Measurements from ENCODE around the gene RBBP8NL. TPM values are rescaled to one million over a fixed set of nuclear protein-coding genes. Genes with fewer than 3 reads are reported as not detected.
A peak's percentile ranks its signal among the peaks of the same experiment; 100 is the strongest.

The RBBP8NL gene
- total and polyA plus RNA-seq, 4 donors: under 0.01 to 0.14 TPM; not detected in 2

DNA sequence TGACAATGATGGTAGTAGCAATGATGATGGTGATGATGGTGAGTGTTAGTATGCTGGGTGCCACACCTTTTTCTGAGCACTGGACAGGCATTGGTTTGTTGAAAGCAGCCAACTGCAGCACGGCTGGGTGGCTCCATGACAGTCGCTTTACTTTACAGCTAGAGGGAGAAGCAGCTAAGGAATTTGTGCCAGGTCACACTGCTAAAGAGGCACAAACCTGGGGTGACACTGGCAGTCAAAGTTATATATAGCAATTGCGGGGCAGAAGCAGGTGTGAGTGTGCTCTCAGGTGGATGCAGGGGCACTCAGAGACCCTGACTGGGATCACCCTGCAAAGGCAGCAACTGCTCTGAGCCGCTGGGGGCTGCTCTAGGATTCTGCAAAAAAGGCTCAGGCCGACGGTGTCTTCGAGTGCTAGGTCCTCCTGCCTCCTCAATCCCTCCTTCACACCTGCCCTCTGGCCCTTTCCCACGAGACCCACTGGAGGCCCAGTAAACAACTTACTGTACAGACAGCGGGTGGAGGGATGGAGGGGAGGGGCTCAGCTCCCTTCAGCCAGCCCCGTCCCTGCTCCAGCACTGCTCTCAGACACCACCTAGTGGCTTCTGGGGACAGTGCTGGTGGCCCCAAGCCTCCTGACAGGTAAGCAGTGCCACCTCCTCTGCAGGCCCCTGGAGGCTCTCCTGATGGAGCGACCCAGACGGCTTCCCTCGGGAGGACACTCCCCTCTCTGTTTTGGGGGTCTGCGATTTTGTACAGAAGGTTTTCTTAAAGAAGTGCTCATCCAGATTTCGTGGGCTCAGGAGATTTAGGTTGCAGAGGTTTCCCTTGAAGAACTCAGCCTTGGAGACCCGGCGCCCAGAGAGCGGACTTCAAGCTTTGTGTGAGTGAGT, 44.8 kb downstream of the RBBP8NL start:
- TF ChIP-seq JUND (IDR thresholded peaks at IDR 0.05) (no peak), ZBTB33 (IDR thresholded peaks at IDR 0.05) (no peak), REST (IDR thresholded peaks at IDR 0.05) (no peak), RXRA (IDR thresholded peaks at IDR 0.05) (peak in 1 of 2 donors; percentile 13), FOXA1 (IDR thresholded peaks at IDR 0.05) (no peak), ATF3 (IDR thresholded peaks at IDR 0.05) (no peak), TAF1 (conservative IDR thresholded peaks at IDR 0.05) (no peak), MAX (IDR thresholded peaks at IDR 0.05) (no peak), GABPA (IDR thresholded peaks at IDR 0.05 in 1 of 2, conservative IDR thresholded peaks at IDR 0.05 in 1 of 2) (no peak), SP1 (IDR thresholded peaks at IDR 0.05) (no peak), EGR1 (IDR thresholded peaks at IDR 0.05; ENCODE audit: low read depth in 2 of 2) (no peak), HNF4G (IDR thresholded peaks at IDR 0.05) (no peak), FOXA2 (IDR thresholded peaks at IDR 0.05) (no peak), HNF4A (conservative IDR thresholded peaks at IDR 0.05) (no peak), YY1 (IDR thresholded peaks at IDR 0.05) (no peak), RAD21 (IDR thresholded peaks at IDR 0.05) (peak; percentile 84 to 98), NR2F2 (IDR thresholded peaks at IDR 0.05) (no peak)
- TF ChIP-seq, protein P1, sequence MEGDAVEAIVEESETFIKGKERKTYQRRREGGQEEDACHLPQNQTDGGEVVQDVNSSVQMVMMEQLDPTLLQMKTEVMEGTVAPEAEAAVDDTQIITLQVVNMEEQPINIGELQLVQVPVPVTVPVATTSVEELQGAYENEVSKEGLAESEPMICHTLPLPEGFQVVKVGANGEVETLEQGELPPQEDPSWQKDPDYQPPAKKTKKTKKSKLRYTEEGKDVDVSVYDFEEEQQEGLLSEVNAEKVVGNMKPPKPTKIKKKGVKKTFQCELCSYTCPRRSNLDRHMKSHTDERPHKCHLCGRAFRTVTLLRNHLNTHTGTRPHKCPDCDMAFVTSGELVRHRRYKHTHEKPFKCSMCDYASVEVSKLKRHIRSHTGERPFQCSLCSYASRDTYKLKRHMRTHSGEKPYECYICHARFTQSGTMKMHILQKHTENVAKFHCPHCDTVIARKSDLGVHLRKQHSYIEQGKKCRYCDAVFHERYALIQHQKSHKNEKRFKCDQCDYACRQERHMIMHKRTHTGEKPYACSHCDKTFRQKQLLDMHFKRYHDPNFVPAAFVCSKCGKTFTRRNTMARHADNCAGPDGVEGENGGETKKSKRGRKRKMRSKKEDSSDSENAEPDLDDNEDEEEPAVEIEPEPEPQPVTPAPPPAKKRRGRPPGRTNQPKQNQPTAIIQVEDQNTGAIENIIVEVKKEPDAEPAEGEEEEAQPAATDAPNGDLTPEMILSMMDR (IDR thresholded peaks at IDR 0.05; ENCODE audit: low read depth, low read length, missing input control): peak; percentile 90
- Histone ChIP-seq H3K36me3 (ENCODE audit: control insufficient read depth in 4 of 4, insufficient read depth in 3 of 4, low read depth in 1 of 4, low read length in 3 of 4) (no peaks in the 10 kb centered on the region), H3K27me3 (ENCODE audit: control insufficient read depth in 4 of 4, insufficient read depth in 4 of 4, low read length in 3 of 4) (no peaks in the 10 kb centered on the region), H3K9ac (ENCODE audit: low read depth in 1 of 2, low read length in 2 of 2) (no peak overlapping the region), H3K27ac (ENCODE audit: low read depth in 1 of 2, low read length in 2 of 2) (no peak overlapping the region), H3K4me3 (ENCODE audit: low read depth in 1 of 3, low read length in 3 of 3) (no peak overlapping the region), H3K9me3 (ENCODE audit: control insufficient read depth in 4 of 4, low read length in 3 of 4) (no peaks in the 10 kb centered on the region), H3K4me1 (ENCODE audit: control insufficient read depth in 4 of 4, insufficient read depth in 4 of 4, low read length in 3 of 4) (peaks cover 0 to 13% (median 12%) of the 10 kb centered on the region in 4 donors)
- DNase-seq (ENCODE audit: low spot score): peak; percentile 82
- WGBS: 46% methylated on average over 18 of the region's 18 CpGs
